HG03575 (cell line): ENCODE results near the gene TTC21B.
"Not testable (repeated sequence)": the region's sequence is repeated elsewhere in the genome, so short reads cannot be mapped to it uniquely, and the experiment has no call there.

Experiments used
- ATAC-seq: cut with Tn5 transposase; IDR thresholded peaks from one replicate; pipeline ENCODE4 v1.9.1; 2021; ENCODE audit not compliant: unreplicated experiment, insufficient number of reproducible peaks, low FRiP score; ENCODE audit errors: extremely low read depth

TTC21B gene

DNA sequence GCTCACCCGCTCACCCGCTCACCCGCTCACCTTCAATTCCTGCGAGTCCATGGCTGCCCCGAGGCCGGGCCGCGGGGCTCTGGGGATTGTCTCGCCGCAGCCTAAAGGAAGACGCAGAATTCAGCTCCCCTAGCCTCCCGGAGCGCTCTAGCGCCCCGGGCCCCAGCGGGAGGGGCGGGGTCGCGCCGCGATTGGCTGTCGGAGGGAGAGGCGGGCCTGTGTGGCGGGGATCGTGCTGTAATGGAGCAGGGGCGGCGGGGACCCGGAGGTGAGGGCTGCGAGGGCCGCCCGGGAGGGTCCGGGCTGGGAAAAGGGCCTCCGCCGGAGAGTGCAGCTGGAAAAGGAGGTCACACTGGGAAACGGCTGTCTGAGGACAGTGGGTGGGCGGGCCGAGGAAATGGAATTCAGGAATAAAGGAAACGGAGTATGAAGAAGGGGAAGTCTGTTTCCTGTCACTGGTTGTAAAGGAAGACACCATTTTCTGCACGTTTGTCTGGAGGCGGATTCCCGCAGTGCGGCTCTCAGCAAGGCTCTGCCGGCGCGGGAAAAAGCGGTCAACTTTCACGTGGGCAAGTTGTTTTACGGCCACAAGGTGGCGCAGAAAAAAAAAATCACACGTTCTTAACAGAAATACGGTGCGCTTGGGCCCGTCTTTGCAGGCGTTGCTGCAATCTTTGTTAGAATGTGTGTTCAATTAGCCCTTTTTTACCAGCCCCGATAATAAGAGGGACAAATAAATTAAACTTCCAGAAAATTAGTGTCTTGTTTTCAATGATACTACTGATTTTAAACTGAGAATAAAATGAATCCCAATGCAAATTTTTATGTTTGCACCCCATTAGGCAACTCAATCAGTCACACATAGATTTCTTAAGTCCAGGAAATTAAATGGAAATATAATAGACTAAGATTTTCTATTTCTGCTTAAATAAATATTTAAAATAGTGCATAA lies at the start of gene TTC21B:
TSS of gene TTC21B (minus strand) at position 122 of the 952 bp plus-strand sequence. CDS start at position 51, 71 bp downstream.
- peak; percentile 76 for ATAC-seq

DNA sequence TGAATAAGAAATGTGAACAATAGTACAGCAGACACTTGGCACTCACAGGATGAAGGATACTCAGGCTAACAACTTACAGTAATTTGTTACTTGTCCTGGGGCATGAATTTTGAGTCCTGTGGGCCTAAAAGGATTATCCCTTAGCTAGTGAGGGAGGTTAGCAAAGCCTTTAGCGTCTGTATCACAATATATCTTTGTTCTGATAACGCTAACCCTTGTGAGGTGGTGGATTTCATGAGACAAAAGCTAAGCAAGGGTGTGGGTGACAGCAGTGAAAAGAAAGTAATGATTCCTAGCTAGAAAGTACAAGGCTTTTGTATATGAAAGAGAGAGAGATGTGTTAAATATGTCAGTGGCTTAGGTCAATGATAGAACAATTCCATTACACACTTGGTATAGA lies 46.8 kb upstream of the TTC21B start:
- ATAC-seq, result no peak

DNA sequence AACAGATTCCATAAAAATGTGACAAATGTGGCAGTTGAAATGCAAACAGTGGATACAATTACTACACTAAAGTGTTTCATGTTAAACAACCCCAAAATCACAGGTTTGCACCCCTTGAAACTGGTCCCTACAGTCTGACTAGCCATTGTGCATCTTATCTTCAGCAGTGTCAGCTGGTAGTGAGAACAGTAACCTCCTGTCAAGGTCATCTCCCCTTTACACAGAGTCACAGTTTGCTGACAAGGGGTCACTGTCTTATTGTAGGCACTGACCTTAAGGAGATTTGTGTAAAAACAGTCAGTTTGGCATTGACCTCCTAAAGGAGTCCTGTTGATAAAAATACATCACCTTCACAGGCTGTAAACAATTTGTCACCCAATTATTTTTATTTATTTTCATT lies 37.3 kb upstream of the TTC21B start:
- ATAC-seq, result no peak

DNA sequence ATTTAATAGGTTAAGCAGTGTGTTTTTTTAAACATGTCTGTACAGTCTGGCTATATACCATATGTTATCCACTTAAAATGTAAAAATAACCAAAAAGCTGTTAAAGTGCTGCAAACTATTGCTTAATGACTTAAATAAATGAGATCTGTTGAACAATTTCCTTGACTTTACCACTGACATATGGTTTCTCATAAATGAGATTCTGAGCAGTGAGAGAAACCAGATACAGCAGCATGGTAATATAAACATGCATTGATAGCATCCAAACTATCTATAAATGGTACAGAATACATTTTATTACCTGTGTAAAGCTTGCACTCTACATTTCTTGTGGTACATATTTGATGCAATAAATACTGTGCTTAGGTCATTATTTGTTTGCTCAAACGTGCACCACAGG lies 36.3 kb upstream of the TTC21B start:
- no peak for ATAC-seq

DNA sequence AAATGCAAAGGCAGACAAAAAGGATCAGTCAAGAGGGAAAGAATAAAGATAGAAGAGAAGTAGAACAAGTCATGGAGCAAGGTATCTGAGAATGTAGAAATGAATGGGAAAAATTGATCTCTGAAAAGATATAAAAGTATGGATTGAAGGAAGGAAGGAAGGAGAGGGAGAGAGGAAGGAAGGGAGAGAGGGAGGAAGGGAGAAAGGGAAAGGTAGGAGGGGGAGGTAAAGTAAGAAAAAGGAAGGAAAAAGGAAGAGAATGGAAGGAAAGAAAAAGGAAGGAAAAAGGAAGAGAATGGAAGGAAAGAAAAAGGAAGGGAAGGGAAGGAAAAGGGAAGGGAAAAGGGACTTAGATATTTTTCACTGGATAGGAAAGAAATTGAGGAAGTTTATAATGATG lies 31.5 kb upstream of the TTC21B start:
- no peak for ATAC-seq

DNA sequence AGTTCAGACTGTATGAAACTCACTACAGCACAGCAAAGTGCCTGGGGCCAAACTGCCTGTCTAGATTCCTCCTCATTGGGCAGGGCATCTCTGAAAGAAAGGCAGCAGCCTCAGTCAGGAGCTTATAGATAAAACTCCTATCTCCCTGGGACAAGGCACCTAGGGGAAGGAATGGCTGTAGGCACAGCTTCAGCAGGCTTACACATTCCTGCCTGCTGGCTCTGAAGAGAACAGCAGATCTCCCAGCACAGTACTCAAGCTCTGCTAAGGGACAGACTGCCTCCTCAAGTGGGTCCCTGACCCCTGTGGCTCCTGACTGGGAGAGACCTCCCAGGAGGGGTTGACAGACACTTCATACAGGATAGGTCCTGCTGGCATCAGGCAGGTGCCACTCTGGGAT lies 18.6 kb upstream of the TTC21B start:
- ATAC-seq, result not testable (repeated sequence)

DNA sequence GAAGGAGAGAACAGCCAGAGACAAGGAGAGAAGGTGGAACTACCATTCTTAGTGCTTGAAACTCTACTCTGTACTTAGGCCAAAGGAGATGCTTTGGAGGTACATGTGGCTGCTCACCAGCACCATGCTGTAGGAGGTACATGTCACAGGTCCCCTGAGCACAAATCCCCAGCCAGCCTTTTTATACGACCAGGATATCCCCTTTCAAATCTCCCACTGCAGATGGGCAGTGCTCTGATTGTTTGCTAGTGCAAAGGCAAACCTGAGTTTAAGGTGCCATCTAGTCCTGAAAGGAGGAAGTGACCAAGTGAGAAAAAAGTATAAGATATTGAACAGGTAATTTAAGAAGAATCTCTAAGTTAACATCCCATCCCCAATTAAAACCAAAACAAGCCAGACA lies 17.1 kb upstream of the TTC21B start:
- no peak for ATAC-seq

DNA sequence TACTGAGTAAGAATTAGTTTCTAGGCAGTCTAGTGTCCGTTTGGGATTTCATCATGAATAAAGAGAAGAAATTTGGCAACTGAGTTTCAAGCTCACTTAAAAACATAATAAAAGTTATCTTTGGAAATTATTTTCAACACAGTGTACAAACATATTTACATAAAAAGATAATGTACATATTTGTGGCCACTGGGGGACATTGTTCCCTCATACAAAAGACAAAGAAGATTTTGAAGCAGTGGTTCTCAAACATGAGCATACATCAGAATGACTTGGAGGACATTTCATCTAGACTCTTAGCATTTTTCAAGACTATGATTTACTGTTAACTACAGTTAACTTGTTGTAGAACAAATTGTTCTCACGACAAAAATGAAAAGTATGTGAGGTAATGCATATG lies 15.7 kb upstream of the TTC21B start:
- no peak for ATAC-seq

DNA sequence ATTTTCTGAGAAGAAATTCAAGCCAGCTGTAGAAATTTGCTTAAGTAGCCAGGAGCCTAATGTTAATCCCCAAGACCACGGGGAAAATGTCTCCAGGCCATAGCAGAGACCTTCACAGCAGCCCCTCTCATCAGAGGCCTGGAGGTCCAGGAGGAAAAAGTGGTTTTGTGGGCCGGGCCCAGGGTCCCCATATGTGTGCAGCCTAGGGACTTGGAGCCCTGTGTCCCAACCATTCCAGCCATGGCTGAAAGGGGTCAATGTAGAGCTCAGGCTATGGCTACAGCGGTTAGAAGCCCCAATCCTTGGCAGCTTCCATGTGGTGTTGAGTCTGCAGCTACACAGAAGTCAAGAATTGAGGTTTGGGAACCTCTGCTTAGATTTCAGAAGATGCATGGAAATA lies 14.2 kb upstream of the TTC21B start:
- no peak for ATAC-seq

DNA sequence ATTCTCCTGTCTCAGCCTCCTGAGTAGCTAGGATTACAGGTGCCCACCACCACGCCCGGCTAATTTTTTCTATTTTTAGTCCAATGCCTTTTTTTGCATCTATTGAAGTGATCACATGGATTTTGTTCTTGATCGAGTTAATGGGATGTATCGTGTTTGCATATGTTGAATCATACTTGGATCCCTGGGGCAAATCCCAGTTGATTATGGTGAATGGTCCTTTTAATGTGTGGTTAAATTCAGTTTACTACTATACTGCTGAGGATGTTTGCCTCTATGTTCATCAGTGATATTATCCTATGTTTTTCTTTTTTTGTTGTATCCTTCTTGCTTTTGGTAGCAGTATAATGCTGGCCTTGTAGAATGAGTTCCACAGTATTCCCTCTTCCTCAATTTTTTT lies 8.2 kb upstream of the TTC21B start:
- no peak for ATAC-seq

DNA sequence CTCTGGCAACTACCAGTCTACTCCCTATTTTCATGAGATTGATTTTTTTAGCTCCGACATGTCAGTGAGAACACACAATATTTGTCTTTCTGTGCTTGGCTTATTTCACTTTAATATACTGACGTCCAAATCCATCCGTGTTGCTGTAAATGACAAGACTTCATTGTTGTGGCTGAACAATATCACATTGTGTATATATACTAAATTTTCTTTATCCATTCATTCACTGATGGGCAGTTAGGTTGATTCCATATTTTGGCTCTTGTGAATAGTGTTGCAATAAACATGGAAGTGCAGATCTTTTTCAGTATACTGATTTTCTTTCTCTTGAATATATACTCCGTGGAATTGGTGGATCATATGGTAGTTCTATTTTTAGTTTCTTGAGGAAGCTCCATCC lies 5.8 kb upstream of the TTC21B start:
- ATAC-seq, result no peak

DNA sequence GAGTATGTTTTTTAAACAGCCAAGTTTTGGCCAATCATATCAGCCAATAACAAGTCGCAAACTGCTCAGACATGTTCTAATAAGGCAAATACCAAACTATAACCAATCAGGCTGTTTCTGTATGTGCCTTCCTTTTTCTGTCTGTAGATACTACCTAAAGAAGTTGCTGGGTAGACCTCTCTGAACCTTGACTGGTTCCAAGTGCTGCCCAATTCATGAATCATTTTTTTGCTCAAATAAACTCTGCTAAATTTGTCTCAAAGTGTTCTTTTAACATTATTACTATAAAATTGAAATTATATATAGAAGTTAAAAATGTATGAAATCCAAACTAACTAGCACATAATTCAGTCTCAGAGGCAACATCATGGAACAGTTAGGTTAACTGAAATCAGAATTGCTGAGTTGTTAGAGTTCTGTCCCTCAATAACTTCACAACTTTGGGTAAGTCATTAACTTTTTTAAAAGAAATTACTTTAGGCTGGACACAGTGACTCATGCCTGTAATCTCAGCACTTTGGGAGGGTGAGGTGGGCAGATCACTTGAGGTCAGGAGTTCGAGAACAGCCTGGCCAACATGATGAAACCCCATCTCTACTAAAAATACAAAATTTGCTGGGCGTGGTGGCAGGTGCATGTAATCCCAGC lies 4.9 kb upstream of the TTC21B start:
- ATAC-seq, result no peak

DNA sequence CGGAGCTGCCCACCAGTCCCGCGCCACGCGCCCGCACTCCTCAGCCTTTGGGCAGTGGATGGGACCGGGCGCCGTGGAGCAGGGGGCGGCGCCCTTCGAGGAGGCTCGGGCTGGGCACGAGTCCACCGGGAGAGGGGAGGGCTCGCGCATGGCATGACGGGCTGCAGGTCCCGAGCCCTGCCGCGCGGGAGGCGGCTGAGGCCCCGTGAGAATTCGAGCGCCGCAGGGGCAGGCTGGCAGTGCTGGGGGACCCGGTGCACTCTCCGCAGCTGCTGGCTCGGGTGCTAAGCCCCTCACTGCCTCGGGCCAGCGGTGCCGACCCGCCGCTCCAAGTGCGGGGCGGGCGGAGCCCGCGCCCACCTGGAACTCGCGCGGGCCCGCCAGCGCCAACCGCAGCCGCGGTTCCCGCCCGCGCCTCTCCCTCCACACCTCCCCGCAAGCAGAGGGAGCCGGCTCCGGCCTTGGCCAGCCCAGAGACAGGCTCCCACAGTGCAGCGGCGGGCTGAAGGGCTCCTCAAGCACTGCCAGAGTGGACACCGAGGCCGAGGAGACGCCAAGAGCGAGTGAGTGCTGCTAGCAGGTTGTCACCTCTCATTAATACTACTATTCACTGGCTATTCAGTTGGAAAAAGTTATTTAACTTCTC lies 3.6 kb upstream of the TTC21B start:
- no peak for ATAC-seq

DNA sequence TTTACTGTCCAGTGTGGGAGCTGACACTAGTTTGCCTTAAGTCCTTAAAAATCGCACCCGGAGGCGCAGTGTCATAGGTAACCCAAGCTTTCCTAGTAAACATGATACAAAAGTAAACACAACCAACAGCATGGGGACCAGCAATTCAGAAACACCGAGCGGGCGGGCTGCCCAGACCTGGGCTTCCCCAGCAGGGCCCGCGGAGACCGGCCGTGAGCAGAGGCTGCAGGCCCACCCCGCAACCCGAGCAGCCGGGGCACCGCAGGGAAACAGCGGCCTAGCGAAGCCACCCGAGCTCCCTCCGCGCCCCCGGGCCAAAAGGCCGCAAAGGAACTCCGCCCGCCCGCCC lies 296 bp downstream of the TTC21B start:
- ATAC-seq, result peak; percentile 1

DNA sequence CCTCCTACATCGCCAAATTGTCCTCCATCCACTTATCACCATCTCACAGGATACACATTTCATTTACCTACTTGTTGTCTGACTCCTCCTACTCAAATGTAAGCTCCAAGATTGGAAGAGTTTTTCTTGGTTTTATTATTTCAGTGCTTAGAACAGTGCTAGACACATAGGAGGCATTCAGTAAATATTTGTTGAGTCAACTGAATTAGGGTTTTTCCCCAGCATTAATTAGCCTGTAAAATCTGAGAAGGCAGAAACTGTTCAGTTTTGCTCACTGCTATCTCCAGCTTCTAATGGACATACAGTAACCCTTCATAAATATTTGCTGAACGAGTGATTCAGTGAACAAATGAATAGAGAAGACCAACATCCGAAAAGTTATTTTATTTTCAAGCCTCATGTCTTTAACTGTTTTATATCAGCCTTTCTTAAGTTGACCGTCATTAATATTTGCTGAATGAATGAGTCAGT lies 800 bp downstream of the TTC21B start:
- ATAC-seq, result no peak

DNA sequence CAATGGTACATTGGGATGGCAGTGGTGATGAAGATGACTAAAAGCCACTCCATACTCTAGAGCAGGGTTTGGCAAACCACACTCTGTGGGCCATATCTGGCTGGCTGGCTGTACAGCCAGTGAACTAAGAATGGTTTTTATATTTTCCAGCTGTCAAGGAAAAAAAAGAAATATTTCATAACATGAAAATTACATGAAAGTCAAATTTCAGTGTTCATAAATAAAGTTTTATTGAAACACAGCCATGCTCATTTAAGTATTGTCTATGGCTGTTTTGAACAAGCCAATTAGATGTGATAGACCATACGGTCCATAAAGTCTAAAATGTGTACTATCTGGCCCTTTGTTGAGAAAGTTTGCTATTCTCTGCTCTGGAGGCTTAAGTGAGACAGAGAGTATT lies 1.5 kb downstream of the TTC21B start:
- no peak for ATAC-seq

DNA sequence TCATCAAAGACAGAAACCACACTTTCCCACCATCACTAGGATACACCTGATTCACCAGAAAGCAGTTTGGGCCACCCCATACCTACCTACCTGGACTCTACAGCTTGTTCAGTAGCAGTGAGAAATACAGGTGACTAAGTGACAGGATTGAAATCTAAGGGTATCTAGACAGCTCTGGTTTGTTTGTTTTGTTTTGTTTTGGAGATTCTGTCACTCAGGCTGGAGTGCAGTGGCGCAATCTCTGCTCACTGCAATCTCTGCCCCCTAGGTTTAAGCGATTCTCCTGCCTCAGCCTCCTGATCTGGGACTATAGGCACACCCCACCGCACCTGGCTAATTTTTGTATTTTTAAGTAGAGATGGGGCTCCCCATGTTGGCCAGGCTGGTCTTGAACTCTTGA lies 3.1 kb downstream of the TTC21B start:
- ATAC-seq, result no peak

DNA sequence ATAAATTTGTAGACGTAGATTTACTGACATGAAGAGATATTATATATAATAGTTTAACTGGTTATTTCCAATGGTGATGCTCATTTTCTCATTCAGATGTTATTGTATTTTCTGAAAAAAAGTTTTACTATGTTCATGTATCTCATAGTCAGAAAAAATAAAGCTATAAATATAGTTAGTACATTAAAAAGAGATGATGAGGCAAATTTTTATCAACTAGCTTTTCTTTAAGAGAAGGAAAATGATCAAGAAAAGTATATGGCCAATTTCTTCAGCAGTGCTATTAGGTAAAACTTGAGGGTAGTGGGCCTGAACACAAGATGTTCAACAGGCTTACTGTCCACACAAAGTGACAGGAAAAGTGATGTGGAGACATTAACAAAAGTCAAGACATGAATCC lies 11.7 kb downstream of the TTC21B start:
- no peak for ATAC-seq

DNA sequence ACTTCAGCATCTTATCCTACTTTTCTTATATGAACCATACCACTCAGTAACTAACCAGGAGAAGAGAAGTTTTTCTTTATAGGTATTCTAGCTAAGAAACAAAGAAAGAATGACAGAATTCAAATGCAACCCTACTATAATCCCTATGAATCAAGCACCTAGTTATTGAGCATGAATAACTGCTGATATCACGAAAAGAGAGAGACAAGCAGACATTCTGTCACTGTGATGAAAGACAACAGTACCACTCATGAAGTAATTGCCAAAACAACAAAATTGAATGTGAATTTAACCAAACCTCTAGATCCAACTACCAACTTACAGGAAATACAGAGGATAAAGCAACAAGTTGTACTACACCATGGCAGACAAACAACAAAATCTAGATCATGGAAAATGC lies 15.3 kb downstream of the TTC21B start:
- ATAC-seq, result no peak
